ENCODE data around the gene MYL7.

- TF ChIP-seq, protein P1, sequence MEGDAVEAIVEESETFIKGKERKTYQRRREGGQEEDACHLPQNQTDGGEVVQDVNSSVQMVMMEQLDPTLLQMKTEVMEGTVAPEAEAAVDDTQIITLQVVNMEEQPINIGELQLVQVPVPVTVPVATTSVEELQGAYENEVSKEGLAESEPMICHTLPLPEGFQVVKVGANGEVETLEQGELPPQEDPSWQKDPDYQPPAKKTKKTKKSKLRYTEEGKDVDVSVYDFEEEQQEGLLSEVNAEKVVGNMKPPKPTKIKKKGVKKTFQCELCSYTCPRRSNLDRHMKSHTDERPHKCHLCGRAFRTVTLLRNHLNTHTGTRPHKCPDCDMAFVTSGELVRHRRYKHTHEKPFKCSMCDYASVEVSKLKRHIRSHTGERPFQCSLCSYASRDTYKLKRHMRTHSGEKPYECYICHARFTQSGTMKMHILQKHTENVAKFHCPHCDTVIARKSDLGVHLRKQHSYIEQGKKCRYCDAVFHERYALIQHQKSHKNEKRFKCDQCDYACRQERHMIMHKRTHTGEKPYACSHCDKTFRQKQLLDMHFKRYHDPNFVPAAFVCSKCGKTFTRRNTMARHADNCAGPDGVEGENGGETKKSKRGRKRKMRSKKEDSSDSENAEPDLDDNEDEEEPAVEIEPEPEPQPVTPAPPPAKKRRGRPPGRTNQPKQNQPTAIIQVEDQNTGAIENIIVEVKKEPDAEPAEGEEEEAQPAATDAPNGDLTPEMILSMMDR (IDR thresholded peaks at IDR 0.05; ENCODE audit: borderline replicate concordance, extremely low read depth, low read length, poor library complexity, severe bottlenecking), result no peak
- TF ChIP-seq EZH2 (IDR thresholded peaks at IDR 0.05; ENCODE audit: borderline replicate concordance, low read depth, low read length, severe bottlenecking), result no peak
These were observed 38.1 kb downstream of the MYL7 start for GRCh38 chr7:44102846-44103565.
